ENCODE data around the gene UMODL1.

DNA sequence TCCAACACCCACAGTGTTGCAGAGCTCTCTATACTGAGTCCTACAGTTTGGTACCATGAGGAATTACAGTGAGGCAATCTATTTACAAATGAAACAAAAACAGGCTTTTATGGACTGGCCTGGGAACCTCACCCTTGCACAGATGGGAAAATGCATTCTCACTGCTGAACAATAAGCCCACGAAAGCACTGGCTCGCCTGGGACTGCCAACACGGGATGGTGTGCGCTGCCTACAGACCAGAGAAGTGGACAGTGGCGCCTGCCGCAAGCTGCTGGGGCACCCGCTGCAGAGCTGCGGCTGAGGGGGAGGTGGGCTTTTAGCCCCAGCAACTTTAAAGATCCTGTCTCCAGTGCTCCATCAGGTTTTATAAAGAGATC is 119.4 kb downstream of the UMODL1 start:
- TF ChIP-seq CTCF (IDR thresholded peaks at IDR 0.05) (no peak), POLR2A (IDR thresholded peaks at IDR 0.05) (no peak)

Data from testis (tissue), 2 donors.